HG03039 (cell line): Measurements from ENCODE around the gene CHODL.

ENCODE experiments used
- ATAC-seq: cut with Tn5 transposase; IDR thresholded peaks from one replicate; pipeline ENCODE4 v1.9.1; 2021; ENCODE audit warnings: mild to moderate bottlenecking, moderate library complexity; ENCODE audit not compliant: unreplicated experiment

Gene CHODL

DNA sequence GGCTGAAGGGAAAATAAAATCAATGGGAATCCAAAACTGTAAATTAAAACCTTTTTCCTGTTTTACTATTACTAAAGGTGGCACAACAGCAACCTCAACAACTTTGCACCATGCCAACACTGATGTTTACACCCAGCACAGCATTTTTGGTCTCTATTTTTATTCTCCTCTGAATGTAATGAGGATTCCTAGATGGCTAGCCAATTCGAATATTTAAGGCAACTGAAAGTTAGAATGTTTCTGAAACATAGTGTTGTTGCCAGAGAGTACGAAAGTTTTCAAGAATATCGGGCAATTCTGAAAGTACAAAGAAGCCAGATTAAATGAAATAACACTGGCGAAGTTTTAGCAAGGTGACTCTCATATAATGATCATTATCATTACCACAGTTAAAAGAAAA lies 40.7 kb downstream of the CHODL start:
- ATAC-seq, result no peak

DNA sequence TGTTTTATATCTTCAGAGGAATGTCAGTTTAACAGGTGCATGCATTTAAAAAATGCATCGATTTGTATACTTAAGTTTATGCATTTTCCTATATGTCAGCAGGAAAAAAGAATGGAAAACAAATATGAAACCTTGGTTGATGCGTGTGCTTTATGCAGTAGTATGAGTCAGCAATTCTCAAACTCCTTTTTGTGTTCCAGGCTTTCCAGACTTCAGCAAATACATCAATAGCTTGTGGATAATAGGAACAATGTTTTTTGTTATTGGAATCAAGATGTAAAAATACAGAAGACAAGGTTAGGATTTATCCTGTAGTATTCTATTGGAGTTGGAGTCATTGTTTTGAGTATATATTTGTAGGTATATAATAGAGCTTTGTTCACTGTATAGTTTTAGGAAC lies 45.2 kb downstream of the CHODL start:
- ATAC-seq, result no peak

DNA sequence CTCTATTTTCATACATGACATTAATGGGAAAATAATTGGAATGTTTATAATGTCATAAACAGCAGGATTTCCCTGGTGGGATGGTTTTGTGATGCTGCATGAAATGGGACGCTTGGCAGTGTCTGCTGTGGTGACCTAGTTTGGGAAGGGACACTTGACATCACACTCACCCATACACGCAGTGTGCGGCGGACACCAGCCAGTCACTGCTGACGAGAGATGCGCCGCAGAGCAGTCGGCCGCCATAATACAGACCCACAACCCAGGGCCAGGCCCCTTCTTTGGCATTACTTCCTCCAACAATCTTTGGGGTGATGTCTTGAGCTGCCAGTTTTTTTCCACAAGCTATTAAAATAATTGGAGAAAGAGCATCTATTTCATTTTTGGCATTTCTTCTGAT lies 49.5 kb downstream of the CHODL start:
- no peak for ATAC-seq

DNA sequence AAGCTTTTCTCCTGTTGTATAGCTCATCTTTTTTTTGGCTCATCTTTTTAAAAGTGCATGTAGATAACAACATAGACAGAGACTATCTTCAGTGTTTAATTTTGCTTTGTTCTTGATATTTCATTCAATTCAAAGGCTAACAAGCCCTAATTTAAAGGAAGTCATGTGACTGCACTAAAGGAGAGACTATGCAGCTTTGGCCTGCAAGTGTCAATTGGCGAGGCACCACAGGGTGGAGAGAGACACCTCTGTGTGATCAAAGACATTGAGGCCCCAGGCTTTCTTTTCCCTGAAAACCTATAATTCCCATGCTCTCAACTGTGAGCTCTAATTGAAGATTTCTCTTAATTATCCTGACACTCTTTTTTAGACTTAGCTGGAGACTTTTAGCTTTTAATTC lies 53.6 kb downstream of the CHODL start:
- no peak for ATAC-seq
